NCI-H1436 treated with DMSO at 0.1 percent for 48 hours (cell line): Measurements from ENCODE around the gene PPEF2.

Experiments
- DNase-seq: peaks from one replicate; lab custom pipeline; 2025; lab: John Stamatoyannopoulos, UW

PPEF2 gene

GRCh38 chr4:75895744-75896314 lies 6.4 kb downstream of the PPEF2 start:
- no peak for DNase-seq

DNA sequence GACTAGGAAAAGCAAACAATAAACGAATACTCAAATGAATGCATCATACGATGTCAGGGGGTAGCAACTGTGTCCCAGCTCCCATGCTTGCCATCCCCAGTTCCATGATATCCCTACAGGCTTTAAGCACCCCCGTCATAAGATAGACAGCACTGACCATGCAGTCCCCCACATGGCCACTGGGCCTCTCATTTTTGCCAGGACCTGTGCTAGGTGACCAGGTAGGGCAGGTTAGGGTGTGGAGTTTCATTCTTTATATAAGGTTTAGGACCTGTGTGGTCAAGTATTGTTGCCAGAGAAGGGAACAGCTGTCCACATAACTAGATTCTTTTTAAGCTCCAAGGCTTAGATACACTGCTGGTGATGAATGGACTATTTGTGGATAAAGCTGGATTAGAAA lies 9.7 kb downstream of the PPEF2 start:
- no peak for DNase-seq

- DNase-seq: no peak
Measured at GRCh38 chr4:75891611-75892010, 10.6 kb downstream of the PPEF2 start.

DNA sequence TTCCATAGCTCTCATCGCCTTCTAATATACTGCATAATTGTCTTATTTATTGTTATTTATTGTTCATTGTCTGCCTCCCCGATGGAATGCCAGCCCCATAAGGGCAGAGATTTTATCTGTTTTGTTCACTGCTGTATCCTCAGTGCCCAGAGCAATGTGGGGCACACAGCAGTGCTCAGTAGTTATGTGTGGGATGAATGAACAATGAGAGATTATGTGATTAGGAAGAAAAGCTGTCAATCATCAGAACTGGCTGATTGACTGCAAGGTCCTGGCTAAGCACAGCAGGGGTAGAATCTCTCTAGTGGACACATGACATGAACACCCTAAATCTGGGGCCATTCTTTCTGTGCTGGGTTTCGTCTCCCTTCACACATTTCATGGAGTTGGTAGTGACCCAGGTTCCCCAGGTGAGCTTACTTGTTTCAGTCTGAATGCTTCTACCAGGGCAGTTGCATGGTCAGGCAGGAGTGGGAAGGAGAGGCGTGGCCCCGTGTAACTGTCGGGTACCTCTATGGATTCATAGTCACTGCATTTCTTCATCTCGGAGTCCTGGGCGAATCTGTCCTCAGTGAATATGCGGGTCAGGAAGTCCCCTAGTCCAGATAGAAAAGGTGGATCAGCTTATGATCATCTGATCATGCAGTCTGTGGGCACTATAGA lies 12.6 kb downstream of the PPEF2 start:
- no peak for DNase-seq

GRCh38 chr4:75886104-75886503 lies 16.1 kb downstream of the PPEF2 start:
- DNase-seq: no peak

DNA sequence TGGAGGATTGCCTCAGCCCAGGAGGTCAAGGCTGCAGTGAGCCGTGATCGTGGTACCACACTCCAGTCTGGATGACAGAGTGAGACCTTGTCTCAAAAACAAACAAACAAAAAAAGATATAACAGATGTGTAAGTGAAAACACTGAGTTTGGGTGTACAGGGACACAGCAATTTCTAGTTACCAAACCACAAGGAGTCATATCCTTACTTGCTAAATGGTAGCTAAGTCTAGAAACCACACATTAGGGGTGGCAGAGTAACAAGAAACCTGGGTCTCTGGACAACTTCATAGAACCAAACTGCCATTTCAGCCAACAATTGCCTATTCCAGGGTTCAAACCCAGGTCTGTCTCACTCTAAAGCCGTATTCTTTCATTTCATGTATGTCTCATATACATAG lies 20.8 kb downstream of the PPEF2 start:
- DNase-seq: no peak

DNA sequence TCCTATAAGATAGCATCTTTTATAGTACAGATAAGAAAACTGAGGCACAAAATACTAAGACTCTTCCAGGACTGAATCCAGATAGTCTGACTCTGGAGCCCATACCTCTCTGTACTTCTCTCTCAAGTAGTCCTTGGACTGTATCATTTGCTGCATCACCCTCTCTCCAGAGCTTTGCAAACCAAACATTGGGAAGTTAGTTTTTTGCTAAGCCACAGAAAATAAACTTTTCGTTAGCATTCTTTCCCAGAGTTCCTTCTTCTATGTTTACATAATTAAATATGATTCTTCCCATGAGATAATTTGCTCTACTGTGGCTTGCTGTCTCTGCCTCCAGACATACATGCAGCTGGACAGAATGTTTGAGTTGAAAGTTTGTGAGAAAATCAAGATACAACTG lies 22.0 kb downstream of the PPEF2 start:
- DNase-seq: no peak

- no peak for DNase-seq
Measured at GRCh38 chr4:75878246-75878756, 24.0 kb downstream of the PPEF2 start.

DNA sequence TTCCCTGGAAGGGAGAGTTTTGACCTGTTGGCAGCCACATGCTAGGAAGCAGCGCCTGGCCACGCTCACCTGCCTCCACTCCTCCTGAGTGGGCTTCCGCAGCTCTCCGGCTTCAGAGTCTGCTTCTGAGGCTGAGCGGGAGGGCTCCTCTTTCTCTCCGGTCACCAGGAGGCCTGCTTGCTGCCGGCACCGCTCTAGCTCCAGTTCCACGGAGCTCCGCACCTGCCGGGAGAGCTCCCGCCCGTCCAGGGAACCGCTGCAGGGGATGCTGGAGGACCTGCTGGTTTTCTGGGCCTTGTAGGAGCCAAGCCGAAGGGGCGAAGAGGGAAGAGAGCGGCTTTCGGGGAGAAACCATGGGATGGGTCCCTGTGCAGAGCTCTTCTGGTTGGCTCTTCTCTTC lies 26.0 kb downstream of the PPEF2 start:
- no peak for DNase-seq

GRCh38 chr4:75869100-75869499 lies 33.2 kb downstream of the PPEF2 start:
- no peak for DNase-seq

DNA sequence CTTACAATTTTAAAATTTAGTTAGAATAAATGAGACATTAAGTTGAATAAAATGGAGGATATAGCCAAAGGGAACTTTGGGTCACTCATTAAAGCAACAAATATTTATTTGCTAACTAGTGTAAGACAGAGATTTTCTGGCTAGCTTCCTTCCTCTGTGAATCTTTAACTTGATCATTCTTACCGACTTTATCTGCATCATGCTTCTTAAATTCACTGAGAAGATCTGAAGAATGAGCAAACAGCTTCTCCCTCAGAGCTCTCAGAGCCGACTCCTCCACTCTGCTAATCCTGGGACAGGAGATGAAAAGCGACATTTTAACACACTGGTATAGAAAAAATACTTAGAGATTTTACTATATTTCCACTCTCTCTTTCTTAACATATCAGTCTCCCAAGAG lies 35.1 kb downstream of the PPEF2 start:
- DNase-seq: no peak

DNA sequence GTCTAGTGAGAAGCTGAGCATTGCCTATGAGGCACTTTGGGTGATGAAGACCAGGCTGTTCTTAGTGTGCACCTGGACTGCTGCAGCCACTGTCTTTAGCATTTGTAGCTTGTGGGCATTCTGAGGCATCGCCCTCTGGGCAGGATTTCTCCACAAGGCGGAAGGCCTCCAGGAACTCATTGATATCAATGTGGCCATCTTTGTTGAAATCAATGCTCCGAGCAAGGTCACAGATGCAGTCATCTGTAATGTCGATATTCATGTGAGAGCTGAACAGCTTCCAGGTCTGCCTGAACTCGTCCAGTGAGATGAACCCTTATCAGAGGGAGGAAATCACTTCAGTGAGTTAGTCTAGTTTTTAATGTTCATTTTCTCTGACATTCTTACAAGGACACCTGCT lies 41.6 kb downstream of the PPEF2 start:
- DNase-seq: no peak

GRCh38 chr4:75858721-75859120 lies 43.5 kb downstream of the PPEF2 start:
- no peak for DNase-seq

- DNase-seq: no peak
Measured at GRCh38 chr4:75849461-75849860, 52.8 kb downstream of the PPEF2 start.

- DNase-seq: no peak
Measured at GRCh38 chr4:75848891-75849290, 53.4 kb downstream of the PPEF2 start.

GRCh38 chr4:75848171-75848760 lies 54.0 kb downstream of the PPEF2 start:
- DNase-seq: peak; percentile 10

DNA sequence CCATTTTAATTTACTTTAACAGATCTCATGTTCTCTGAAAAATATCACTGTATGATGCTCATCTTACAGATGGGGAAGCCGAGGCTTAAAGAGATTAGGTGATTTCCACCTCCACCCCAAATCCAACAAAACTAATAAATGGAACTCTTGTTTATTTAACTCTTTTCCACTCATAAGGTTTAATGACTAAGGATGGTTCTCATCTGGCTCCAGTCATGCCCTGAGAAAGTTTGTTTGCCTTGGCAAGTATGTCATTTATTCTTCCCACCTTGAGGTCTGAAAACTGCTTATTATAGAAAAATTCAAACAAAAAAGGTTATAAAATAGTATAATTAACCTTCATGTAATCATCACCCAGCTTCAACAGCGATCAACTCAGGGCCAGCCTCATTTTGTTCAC lies 56.3 kb downstream of the PPEF2 start:
- DNase-seq: no peak

GRCh38 chr4:75844151-75844662 lies 58.0 kb downstream of the PPEF2 start:
- DNase-seq: no peak

DNA sequence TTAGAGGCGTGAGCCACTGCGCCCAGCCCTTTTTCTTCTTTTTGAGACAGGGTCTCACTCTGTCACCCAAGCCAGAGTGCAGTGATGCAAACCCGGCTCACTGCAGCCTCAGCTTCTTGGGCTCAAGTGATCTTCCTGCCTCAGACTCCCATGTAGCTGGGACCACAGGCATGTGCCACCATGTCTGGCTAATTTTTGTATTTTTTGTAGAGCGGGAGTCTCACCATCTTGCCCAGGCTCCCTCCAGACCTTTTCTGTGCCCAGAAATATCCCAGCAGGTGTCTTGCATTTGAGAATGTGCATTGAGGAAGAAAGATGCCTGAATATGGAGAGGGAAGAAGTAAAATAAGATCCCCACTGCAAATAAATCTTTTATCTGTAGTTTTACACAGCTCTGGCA lies 58.7 kb downstream of the PPEF2 start:
- DNase-seq: no peak

- no peak for DNase-seq
Measured at GRCh38 chr4:75841641-75842520, 60.4 kb downstream of the PPEF2 start.

- no peak for DNase-seq
Measured at GRCh38 chr4:75834772-75835154, 67.5 kb downstream of the PPEF2 start.

- no peak for DNase-seq
Measured at GRCh38 chr4:75834095-75834771, 68.0 kb downstream of the PPEF2 start.
